UCSD-AML1 (cell line): Measurements from ENCODE around the gene ARHGAP5.

Experiments used
- DNase-seq: peaks from one replicate; lab custom pipeline; 2025; ENCODE audit not compliant: unreplicated experiment; lab: John Stamatoyannopoulos, UW

Gene ARHGAP5

GRCh38 chr14:32206552-32206951 is 129.4 kb downstream of the ARHGAP5 start:
- DNase-seq = no peak

GRCh38 chr14:32208490-32208889 is 131.4 kb downstream of the ARHGAP5 start:
- no peak for DNase-seq
